Calu3 (cell line): ENCODE data around the gene ADSS2. TPM values are rescaled to one million over a fixed set of nuclear protein-coding genes. Genes with fewer than 3 reads are reported as not detected.

Experiments
- BruUV-seq: library from RNA; stranded (reverse); fragments of 400-500 nt; replicated peaks from 2 replicates; lab custom pipeline; 2021; lab: Mats Ljungman, UMichigan
- CTCF ChIA-PET: fragments of 300-600 bp; sonication (Branson Sonifier 250); formaldehyde crosslinking; loops from one replicate; lab custom pipeline; 2022; ENCODE audit warnings: antibody characterized with exemption; lab: Charles Lee
- DNase-seq: peaks from one replicate; pipeline ENCODE4 v3.0.0; 2022
- H3K27ac Mint-ChIP-seq: one replicate; pipeline ENCODE4 v1.8.0; 2022; ENCODE audit warnings: mixed read lengths; ENCODE audit not compliant: unreplicated experiment
- H3K27me3 Mint-ChIP-seq: one replicate; pipeline ENCODE4 v1.8.0; 2022; ENCODE audit warnings: mixed read lengths; ENCODE audit not compliant: unreplicated experiment
- H3K36me3 Mint-ChIP-seq: one replicate; pipeline ENCODE4 v1.8.0; 2022; ENCODE audit warnings: mild to moderate bottlenecking, moderate library complexity, mixed read lengths; ENCODE audit not compliant: insufficient read depth, unreplicated experiment
- H3K4me1 Mint-ChIP-seq: one replicate; pipeline ENCODE4 v1.8.0; 2022; ENCODE audit warnings: mild to moderate bottlenecking, low read depth, mixed read lengths; ENCODE audit not compliant: unreplicated experiment
- H3K4me3 Mint-ChIP-seq: one replicate; pipeline ENCODE4 v1.8.0; 2022; ENCODE audit warnings: mild to moderate bottlenecking, low read depth, moderate library complexity, mixed read lengths; ENCODE audit not compliant: unreplicated experiment
- H3K9me3 Mint-ChIP-seq: one replicate; pipeline ENCODE4 v1.8.0; 2022; ENCODE audit warnings: low read depth, mixed read lengths; ENCODE audit not compliant: unreplicated experiment
- intact Hi-C: fragments of 100-400 bp; cut with micrococcal nuclease; formaldehyde crosslinking; loops from one replicate; pipeline ENCODE4 v1.10.0; 2022; ENCODE audit not compliant: unreplicated experiment
- total RNA-seq: library from RNA; stranded (reverse); gene quantifications from 2 replicates; pipeline ENCODE4 v1.2.3, GENCODE V29; 2022
- TF ChIP-seq, protein P1 (sequence below): fragments of 200-600 bp; IDR thresholded peaks from one replicate; pipeline ENCODE4 v1.8.0; 2022; ENCODE audit warnings: antibody characterized with exemption; ENCODE audit not compliant: unreplicated experiment

Gene ADSS2
- total RNA-seq, 1 experiment from 2014 or later: 68.3 TPM

DNA sequence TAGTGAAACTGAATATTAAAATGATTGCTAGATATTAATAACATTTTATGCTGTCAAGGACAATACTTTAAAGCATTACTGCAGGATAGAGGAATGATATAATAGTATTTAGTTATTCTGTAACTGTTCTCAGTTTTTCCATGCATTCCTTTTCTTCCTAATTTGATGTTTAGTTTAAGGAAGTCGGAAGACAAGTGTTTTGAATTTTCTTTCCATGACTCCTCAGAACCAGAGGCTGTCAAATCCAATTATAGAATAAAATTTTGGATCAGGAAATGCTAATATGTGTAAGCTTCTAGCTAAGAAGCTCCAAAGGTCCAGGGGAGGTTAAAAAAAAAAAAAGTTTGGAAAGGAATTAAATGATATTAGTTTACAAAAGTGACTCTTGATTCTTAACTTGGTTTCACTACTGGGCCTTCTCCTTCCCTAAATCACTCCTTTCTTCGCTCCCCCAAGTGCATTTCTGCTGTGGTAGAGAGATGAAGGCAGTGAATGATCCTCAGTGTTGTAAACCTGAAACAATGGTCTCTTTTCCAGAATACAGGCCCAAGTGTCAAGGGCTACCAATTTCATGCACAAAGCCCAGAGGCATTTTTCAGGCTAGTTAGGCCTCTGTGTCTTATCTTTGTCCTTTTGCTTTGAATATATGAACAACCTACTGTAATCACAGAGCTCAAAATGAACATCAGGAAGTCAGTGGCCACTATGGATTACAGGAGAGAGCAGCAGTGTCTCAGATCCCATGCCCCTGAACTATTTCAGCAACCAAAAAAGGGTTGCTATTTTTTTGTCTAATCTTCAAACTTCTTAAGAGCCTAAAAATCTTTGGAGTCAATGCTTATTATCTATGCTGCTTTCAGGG, 6.2 kb downstream of the ADSS2 start:
- no peak for DNase-seq
- Mint-ChIP-seq H3K4me3 (no peak overlapping the region), H3K27me3 (no peaks in the 10 kb centered on the region), H3K4me1 (peaks cover 56% of the 10 kb centered on the region), H3K36me3 (peaks cover 24% of the 10 kb centered on the region), H3K9me3 (no peaks in the 10 kb centered on the region), H3K27ac (peak overlapping the region; percentile 76)
- intact Hi-C loops: loop anchor here (5.0 to 10.0 kb wide), 2 partner anchors 143 to 349 kb away; no protein-coding TSS in a partner anchor
- CTCF ChIA-PET: no interaction called here
- BruUV-seq: no TSS peak
- TF ChIP-seq, protein P1, sequence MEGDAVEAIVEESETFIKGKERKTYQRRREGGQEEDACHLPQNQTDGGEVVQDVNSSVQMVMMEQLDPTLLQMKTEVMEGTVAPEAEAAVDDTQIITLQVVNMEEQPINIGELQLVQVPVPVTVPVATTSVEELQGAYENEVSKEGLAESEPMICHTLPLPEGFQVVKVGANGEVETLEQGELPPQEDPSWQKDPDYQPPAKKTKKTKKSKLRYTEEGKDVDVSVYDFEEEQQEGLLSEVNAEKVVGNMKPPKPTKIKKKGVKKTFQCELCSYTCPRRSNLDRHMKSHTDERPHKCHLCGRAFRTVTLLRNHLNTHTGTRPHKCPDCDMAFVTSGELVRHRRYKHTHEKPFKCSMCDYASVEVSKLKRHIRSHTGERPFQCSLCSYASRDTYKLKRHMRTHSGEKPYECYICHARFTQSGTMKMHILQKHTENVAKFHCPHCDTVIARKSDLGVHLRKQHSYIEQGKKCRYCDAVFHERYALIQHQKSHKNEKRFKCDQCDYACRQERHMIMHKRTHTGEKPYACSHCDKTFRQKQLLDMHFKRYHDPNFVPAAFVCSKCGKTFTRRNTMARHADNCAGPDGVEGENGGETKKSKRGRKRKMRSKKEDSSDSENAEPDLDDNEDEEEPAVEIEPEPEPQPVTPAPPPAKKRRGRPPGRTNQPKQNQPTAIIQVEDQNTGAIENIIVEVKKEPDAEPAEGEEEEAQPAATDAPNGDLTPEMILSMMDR: no peak

DNA sequence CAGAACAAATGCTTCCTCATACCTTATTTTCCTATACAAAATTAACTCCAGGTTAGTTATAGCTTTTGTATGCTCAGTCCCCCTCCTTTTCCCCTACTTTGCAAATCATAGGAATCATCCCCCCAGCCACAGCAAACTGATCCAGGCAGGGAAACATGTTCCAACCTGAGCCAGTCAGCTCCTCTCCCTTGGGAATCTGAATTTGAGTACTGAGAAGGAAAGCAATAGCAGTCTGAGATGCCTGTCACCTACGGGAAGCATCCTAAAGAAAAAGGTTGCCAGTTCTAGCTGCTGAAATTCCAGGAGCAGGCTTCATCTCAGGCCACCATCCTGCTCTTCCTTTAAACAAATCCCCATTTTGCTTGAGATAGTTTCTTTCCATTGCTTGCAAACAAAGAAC, 6.9 kb downstream of the ADSS2 start:
- Mint-ChIP-seq H3K4me1 (peaks cover 63% of the 10 kb centered on the region), H3K9me3 (no peaks in the 10 kb centered on the region), H3K36me3 (peaks cover 22% of the 10 kb centered on the region), H3K27me3 (no peaks in the 10 kb centered on the region), H3K4me3 (no peak overlapping the region), H3K27ac (peak overlapping the region; percentile 76)
- TF ChIP-seq, protein P1: no peak
- intact Hi-C loops: loop anchor here (5.0 to 10.0 kb wide), 2 partner anchors 143 to 350 kb away; no protein-coding TSS in a partner anchor
- CTCF ChIA-PET: no interaction called here
- no peak for DNase-seq
- no TSS peak for BruUV-seq

DNA sequence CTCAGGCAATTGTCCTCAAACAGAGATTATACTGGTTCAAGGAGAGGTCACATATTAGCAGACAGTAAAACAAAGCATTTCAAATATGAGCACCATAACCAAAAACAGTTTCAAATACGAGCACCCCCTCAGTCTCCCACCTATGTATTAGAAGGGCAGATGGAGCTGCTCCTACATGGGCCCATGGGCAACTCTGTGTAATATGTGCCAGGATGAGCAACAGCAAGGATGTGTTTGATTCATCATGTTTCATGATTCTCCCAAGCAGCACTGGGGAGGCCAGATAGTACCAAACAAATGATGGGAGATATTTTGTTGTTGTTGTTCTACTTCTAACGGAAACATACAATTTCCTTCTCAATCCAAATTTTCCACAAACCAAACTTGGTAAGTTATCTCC, 8.9 kb downstream of the ADSS2 start:
- CTCF ChIA-PET: no interaction called here
- intact Hi-C loops: loop anchor here (10.0 kb wide), 1 partner anchor 352 kb away; no protein-coding TSS in a partner anchor
- BruUV-seq: no TSS peak
- no peaks in the 10 kb centered on the region for H3K27me3 Mint-ChIP-seq
- H3K36me3 Mint-ChIP-seq: peaks cover 34% of the 10 kb centered on the region
- H3K27ac Mint-ChIP-seq: no peak overlapping the region
- no peak overlapping the region for H3K4me3 Mint-ChIP-seq
- TF ChIP-seq, protein P1: no peak
- no peaks in the 10 kb centered on the region for H3K9me3 Mint-ChIP-seq
- DNase-seq: no peak
- H3K4me1 Mint-ChIP-seq: peaks cover 75% of the 10 kb centered on the region

DNA sequence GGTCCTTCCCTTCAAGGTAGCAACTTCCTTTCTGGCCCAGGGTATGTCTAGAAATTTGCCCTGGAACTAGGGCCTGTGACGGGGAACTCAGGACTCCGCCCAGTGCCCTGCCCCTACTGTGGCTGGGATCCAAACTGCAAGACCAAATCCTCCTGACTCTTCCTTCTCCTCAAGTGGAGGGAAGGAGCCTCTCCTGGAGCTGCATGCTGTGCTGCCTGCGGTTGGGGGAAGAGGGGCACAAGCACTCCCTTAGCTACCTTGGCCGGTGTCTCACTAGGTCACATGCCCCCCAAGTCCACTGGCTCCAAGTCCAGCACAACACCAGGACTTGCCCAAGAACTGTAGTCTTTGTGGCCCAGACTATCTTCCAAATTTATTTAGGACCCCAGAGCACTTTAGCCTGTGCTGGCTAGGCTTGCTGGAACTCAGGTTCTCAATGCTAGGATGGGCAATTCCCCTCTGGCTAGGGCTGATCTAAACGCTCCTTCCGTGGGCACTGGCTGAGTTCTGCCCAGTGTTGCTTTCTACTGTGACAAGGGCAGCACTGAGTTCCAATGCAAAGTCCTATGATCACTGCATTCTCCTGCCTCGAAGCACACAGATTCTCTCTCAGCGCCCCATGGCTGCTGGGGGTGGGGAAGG, 12.2 kb downstream of the ADSS2 start:
- H3K27ac Mint-ChIP-seq: peak overlapping the region; percentile 0

More for the DNA sequence above, 12.2 kb downstream of the ADSS2 start:
- no peaks in the 10 kb centered on the region for H3K27me3 Mint-ChIP-seq
- TF ChIP-seq, protein P1: no peak
- CTCF ChIA-PET: no interaction called here
- peaks cover 44% of the 10 kb centered on the region for H3K36me3 Mint-ChIP-seq
- H3K4me1 Mint-ChIP-seq: peaks cover 74% of the 10 kb centered on the region
- no TSS peak for BruUV-seq
- peak; percentile 45 for DNase-seq
- no peaks in the 10 kb centered on the region for H3K9me3 Mint-ChIP-seq
- H3K4me3 Mint-ChIP-seq: no peak overlapping the region
- intact Hi-C loops: loop anchor here (5.0 to 10.0 kb wide), 2 partner anchors 87 to 355 kb away; a partner anchor contains a TSS
